GM18519 (cell line): ENCODE measurements around the gene TOX4.
"Not testable (repeated sequence)": the region's sequence is repeated elsewhere in the genome, so short reads cannot be mapped to it uniquely, and the experiment has no call there.

Experiments used
- ATAC-seq: cut with Tn5 transposase; IDR thresholded peaks from one replicate; pipeline ENCODE4 v1.9.1; 2021; ENCODE audit warnings: mild to moderate bottlenecking, moderate library complexity; ENCODE audit not compliant: unreplicated experiment, low FRiP score

Gene TOX4

GRCh38 chr14:21528381-21529348 lies 51.7 kb downstream of the TOX4 start:
- ATAC-seq = no peak

DNA sequence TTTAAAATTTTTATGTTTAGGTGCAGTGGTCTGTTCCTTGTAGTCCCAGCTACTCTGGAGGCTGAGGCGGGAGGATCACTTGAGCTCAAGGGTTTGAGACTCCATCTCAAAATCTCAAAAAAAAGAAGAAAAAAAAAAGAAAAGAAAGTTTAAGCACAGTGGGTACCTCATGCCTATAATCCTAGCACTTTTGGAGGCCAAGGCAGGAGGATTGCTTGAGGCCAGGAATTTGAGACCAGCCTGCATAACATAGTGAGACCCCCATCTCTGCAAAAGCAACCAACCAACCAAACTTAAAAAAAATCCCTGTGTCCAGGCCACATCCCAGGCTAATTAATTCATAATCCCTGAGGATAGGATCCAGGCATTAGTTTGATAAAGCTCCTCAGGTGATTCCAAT lies 52.5 kb downstream of the TOX4 start:
- no peak for ATAC-seq

GRCh38 chr14:21533294-21533693 lies 56.3 kb downstream of the TOX4 start:
- ATAC-seq = no peak

DNA sequence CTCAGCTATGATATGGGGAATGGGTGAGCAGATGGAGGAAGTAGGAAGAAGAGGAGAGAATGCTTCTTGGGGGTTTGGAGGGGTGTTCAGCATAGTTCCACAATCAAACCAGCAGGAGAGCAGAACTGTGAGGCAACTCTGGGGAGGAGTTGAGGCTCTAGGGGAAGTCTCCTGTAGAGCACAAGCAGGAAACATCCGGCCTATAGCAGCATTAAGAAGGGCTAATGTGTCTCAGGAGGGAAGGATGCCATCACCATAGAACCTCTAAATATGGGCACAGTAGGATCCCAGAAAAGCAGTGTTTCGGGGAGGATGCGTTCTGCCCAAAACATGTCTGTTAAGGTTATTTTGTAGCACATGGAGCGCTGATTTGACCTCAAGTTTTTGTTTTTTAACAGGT lies 57.6 kb downstream of the TOX4 start:
- ATAC-seq = no peak

DNA sequence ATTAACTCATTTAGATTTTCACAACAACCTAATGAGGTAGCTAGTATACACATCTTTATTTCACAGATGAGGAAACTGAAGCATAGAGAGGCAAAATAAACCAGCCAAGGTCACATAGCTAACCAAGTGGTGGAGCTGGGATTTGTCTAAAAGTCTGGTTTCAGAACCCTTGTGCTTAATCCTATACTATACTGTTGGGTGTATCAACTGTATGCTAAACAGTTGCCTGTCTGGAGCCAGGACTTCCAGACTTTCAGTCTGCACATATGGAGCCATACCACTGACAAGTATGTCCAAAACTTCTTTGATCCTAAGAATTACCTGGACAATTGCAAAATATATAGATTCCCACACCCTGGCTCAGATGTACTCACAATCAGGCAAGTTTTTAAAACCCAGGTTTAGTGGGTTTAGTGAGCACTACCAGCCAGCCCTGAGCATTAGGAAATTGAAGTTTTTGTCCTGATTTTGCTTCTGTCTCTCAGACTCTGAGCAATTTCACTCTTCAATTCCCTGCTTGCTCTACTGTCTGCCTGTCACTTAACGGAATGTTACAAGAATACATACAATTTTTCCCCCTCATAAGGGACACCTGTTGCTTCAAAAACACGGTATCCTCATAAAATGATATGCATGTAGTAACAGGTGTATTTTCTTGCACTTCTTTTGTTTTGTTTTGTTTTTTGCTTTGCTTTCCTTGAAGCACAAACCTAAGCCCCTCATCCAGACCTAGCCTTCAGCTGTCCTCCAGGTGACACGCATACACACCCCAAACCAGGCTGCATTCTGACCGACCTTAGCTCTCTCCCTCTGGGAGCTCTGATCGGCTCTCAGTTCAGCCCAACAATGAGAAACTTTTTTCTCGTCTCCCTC lies 58.8 kb downstream of the TOX4 start:
- no peak for ATAC-seq

GRCh38 chr14:21536418-21537089 lies 59.6 kb downstream of the TOX4 start:
- no peak for ATAC-seq

GRCh38 chr14:21537090-21537424 lies 60.1 kb downstream of the TOX4 start:
- ATAC-seq = no peak

DNA sequence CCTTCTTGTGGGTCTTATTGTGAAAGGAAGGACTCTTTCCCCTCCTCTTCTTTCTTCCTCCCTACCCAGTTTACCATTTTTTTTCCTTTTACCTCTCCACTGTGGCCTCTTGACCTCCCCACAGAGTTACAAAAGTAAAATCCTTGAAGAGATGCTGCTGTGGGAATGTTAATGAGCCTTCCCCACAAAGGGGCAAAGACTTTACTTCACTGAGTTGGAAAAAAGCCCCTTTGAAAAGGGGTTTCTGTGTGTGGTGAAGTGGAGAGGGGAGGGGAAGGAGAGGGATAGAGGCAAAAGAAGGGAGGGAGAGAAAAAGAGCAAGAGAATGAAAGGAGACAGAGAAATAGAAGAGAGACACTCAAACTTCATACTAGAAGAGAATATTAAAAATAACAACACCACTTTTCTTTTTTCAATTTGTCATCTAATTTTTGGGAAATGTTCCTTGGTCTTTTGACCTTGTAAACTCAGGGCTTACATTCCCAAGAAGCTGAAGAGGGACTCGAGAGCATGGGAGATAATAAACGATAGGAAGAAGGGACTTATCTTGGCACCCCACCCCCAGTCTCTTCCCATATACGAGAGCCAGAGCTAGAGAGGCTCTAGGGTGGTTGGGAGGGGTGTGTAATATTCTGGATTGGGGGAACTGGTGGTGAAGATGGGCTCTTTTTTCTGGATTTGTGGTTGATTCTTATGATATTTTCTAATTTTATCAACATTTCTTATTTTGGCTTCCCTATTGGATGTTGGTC lies 62.4 kb downstream of the TOX4 start:
- ATAC-seq = no peak

- ATAC-seq = no peak
These were observed 64.5 kb downstream of the TOX4 start for GRCh38 chr14:21541413-21542074.

DNA sequence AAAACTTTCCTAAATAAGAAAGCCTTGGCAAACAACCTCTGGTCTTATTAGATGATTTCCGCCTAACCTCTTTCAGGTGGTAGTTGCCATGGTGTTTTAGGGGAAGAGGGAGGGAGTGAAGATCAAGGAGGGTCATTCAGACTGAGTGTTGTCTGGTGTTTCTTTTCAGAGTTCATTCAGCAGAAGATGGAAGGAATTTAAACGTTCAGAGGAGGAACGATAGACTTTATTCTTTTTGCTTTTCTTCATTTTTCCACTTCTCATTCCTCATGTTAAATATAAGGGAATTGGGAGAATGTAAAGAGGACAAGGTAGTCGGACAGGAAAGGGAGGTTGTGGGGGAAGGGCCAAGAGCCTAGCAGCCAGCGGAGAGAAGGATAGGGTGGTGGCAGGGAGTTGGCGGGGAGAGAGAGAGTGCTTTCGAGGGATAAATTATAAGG lies 66.5 kb downstream of the TOX4 start:
- no peak for ATAC-seq

GRCh38 chr14:21543963-21544362 lies 67.0 kb downstream of the TOX4 start:
- ATAC-seq = no peak

GRCh38 chr14:21544588-21544987 lies 67.6 kb downstream of the TOX4 start:
- ATAC-seq = not testable (repeated sequence)
